ENCODE measurements around the gene FGGY. TPM values are rescaled to one million over a fixed set of nuclear protein-coding genes. Genes with fewer than 3 reads are reported as not detected.

The FGGY gene
- total RNA-seq, 1 experiment from 2014 or later: 14.6 TPM

DNA sequence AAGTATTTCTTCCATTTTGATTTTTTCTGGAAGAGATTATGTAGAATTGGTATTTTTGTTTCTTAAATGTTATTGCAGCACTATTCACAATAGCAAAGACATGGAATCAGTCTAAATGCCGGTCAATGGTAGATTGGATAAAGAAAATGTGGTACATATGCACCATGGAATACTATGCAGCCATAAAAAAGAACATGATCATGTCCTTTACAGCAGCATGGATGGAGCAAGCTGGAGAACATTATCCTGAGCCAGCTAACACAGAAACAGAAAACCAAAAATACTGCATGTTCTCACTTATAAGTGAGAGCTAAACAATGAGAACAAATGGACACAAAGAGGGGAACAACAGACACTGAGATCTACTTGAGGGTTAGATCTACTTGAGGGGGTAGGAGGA is 5.4 kb downstream of the FGGY start:
- Histone ChIP-seq H3K9me3 (ENCODE audit: control insufficient read depth, low read depth, low read length) (no peaks in the 10 kb centered on the region), H3K27ac (ENCODE audit: insufficient read length, low read depth, low read length) (no peak overlapping the region), H2BK5ac (ENCODE audit: insufficient read length, low read length) (no peak overlapping the region), H3K4me2 (ENCODE audit: insufficient read depth, insufficient read length, low read length) (no peak overlapping the region), H3K9ac (ENCODE audit: extremely low read depth, insufficient read length, low read length) (no peak overlapping the region), H2BK120ac (ENCODE audit: low read depth, low read length, poor library complexity, severe bottlenecking) (no peak overlapping the region), H4K8ac (replicated peaks; ENCODE audit: insufficient read length, low read depth, low read length) (no peak overlapping the region), H3K79me2 (ENCODE audit: insufficient read depth, low read length) (no peaks in the 10 kb centered on the region), H2BK12ac (ENCODE audit: insufficient read length, low read depth, low read length) (no peak overlapping the region), H3K4me1 (ENCODE audit: insufficient read depth, low read length) (0 out of 2 replicates have a peak, but pooled peaks cover 4% of the 10 kb centered on the region), H3K56ac (ENCODE audit: insufficient read length, low read depth, low read length) (no peak overlapping the region), H3K18ac (ENCODE audit: insufficient read length, low read depth, low read length) (no peak overlapping the region), H3K23me2 (ENCODE audit: insufficient read length, low read depth, low read length, poor library complexity, severe bottlenecking) (no peaks in the 10 kb centered on the region), H2BK15ac (ENCODE audit: low read depth, low read length) (no peak overlapping the region), H4K5ac (ENCODE audit: insufficient read length, low read depth, low read length) (no peak overlapping the region), H3K79me1 (ENCODE audit: insufficient read depth, low read depth, low read length, poor library complexity, severe bottlenecking) (no peaks in the 10 kb centered on the region), H3K27me3 (ENCODE audit: insufficient read depth, low read length) (no peaks in the 10 kb centered on the region), H4K20me1 (ENCODE audit: control insufficient read depth, insufficient read depth, insufficient read length) (no peaks in the 10 kb centered on the region), H2AK5ac (ENCODE audit: insufficient read length, low read length) (no peak overlapping the region), H4K91ac (ENCODE audit: insufficient read length, low read depth, low read length) (no peak overlapping the region), H3T11ph (ENCODE audit: low read length) (no peak overlapping the region), H2BK20ac (ENCODE audit: low read depth, low read length, poor library complexity, severe bottlenecking) (no peak overlapping the region), H3K4ac (ENCODE audit: low read depth, low read length) (no peak overlapping the region), H3K23ac (ENCODE audit: insufficient read length, low read depth, low read length) (no peak overlapping the region), H2AFZ (ENCODE audit: low read length) (no peak overlapping the region), H3K14ac (ENCODE audit: insufficient read depth, low read length) (no peak overlapping the region)
- Mint-ChIP-seq H3K36me3 (ENCODE audit: insufficient read depth in 1 of 3, low read depth in 3 of 3) (peaks cover 11 to 53% (median 15%) of the 10 kb centered on the region in 3 experiments), H3K4me1 (peaks cover 9 to 14% of the 10 kb centered on the region in 2 experiments), H3K27me3 (ENCODE audit: low read depth) (no peaks in the 10 kb centered on the region), H3K4me3 (no peak overlapping the region), H3K27ac (no peak overlapping the region), H3K9me3 (peaks cover 19 to 22% of the 10 kb centered on the region in 2 experiments; a peak in 4 of 5 replicates)
- no CpG with 5 or more reads among the region's 1 CpG for WGBS (ENCODE audit: extremely low coverage, insufficient read length, low lambda C conversion rate)
- no peak for DNase-seq
- TF ChIP-seq CTCF (conservative IDR thresholded peaks at IDR 0.05): no peak
